Inflammatory macrophage treated with lipopolysaccharide for 4 hours (primary cell): ENCODE results near the gene CHCHD3.

Experiments used
- DNase-seq: peaks from one replicate; pipeline ENCODE4 v3.0.0-alpha.2; 2020

Gene CHCHD3

DNA sequence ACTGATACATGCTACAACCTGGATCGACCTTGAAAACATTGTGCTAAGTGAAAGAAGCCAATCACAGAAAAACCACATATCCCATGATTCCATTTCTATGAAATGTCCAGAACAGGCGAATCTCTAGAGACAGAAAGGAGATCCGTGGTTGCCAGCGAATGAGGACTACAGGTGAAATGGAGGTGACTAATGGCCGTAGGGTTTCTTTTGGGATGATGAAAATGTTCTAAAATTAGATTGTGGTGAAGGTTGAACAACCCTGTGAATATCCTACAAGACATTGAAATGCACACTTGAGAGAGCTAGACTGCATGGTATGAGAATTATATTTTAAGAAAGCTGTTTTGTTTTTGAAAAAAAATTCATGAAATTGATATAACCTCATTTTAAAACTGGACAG lies 317.1 kb downstream of the CHCHD3 start:
- DNase-seq, result no peak

DNA sequence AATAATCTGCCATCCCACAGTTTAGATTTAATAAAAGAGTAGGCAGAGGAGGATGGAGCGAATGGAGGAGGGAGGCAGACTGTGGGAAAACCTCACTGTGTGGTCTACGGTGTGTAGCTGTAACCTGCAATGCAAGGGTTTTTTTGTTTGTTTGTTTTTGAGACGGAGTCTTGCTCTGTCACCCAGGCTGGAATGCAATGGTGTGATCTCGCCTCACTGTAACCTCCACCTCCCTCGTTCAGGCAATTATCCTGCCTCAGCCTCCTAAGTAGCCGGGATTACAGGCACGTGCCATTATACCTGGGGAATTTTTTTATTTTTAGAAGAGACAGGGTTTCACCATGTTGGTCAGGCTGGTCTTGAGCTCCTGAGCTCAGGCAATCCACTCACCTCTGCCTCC lies 321.0 kb downstream of the CHCHD3 start:
- DNase-seq, result no peak

DNA sequence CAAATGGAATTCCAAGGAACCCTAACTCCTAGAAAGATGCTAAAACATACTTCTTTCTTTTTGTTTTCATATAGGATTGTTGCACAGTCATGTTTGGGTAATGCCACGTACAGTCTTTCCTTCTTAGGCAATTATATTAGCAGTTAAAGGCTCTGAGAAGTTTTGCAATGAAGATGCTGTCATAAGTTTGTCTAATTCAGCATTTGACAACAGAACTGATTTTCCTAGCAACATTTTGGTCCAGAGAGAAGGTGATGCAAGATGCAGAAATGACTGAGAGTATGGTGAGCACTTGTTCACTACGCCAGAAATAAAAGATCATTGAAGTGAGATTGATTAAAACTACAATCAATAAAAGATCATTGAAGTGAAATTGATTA lies 321.7 kb downstream of the CHCHD3 start:
- DNase-seq, result peak; percentile 57

DNA sequence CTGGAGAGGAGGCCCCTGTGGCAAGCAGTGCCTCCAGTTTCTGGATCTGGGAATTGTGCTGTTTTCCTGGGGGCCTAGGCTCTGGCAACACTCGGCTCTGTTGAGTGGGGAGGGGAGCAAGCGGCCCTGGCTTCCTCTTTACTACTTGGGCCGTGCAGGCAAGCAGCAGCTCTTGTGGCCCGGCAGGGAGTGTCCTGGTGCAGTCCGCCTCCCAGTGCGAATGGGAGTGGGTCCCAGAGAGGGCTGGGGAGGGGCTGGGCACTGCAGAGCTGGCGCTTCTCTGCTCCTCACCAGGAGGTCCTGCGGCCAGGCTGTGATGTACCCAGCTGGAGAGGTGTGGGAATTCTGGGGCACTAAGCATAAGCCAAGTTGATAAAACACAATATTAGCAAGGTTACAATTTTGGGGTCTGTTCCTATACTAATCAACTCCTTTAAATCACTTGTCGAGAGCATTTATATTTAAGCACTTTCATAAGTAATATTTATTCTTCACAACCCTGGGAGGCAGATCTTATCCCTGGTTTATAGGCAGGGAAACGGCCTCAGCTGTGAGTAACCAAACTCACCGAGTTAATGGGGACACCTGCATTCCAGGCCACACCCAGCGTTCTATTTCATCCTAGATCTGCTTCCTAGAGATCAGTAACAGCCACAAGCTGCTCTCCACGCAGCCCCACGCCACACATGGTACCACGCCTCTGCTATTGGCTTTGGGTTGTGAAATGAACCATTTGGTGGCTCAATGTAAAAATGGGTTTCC lies 322.2 kb downstream of the CHCHD3 start:
- no peak for DNase-seq

DNA sequence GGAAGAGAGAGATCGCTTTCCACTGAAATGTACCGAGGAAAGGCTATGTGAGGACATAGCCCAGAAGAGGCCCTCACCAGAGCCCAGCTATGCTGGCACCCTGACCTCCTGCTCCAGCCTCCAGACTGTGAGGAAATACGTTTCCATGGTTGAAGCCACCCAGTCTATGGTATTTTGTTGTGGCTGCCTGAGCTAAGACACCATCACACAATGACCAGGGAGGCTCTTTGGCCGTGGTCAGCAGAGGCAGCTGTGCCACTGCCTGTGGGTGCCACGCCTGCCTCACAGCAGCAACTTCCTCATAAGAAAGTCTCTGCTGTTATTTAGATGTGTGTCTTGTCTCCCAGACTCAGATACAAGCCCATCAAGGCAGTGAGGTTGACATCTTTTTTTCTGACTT lies 322.9 kb downstream of the CHCHD3 start:
- DNase-seq, result peak; percentile 1

DNA sequence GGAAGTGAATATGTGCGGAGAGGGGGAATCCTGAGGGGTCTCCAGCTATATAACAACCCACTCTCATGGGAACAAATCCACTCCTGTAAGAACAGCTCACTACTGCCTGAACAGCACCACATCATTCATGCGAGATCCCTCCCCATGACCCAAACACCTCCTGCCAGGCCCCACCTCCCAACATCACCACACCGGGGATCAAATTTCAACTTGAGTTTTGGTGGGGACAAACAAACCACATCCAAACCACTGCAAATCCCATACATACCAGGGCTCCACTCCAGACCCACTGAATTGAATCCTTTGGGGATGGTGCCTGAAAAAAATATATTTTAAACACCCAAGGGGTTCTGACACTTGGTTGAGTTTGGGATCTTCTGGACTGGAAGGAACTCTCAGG lies 324.1 kb downstream of the CHCHD3 start:
- no peak for DNase-seq

DNA sequence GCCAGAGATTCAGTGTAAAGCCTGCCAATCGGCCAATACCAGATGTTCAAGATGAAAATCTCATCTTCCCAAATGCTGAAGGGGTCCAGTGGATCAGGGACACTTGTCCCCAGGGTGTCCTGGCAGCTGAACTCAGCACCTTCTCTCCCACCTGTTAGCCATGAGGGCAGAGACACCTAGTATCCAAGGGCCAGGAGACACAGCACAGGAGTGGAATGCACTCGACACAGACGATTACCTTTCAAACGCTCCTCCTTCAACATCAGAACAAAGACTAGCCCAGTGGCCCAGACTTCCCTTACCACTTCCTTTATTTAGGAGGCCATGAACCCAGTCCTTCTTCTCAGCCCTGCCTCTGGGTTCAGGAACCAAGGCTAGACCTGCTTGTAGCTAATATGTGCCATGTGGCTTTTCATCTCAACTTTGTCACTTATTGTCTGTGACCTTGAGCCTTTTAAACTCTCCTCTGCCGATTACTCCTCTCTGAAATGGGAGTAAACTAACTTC lies 325.4 kb downstream of the CHCHD3 start:
- DNase-seq, result no peak

DNA sequence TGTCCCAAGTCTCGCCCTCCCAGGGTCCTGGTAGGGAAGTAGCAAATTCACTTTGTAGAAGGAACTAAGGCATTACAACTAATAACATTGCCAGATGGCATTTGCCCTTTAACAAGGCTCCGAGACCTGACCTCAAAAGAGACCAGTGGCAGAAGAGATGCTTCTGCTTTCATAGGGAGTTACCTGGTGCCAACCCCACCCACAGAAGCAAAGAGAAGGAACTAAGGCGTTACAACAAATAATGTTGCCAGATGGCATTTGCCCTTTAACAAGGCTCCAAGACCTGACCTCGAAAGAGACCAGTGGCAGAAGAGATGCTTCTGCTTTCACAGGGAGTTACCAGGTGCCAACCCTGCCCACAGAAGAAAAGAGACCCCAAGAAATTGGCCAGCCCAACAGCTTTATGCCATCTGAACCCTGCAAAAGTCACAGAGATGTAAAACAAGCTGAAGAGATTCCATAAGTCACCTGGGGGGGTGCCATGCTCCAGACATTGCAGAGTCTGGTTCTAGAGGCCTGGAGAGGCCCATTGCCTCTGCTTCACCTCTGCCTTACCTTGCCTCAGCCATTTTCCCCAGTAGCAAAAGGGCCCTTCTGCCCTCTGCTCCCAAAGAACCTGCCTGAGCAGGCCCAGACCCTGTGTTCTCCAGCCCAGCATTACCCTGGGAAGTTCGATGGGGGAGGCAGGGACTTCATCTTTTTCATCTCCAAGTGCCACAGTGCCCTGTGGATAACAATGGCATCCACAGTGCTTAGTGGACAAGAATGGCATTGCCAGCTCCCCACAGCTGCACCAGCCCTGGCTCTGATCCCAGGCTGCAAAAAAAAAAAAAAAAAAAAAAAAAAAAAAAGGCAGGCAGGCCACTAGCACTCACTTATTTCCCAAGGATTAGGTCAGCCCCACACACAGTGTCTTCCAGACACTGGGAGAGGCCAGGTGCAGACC lies 326.1 kb downstream of the CHCHD3 start:
- DNase-seq, result no peak

DNA sequence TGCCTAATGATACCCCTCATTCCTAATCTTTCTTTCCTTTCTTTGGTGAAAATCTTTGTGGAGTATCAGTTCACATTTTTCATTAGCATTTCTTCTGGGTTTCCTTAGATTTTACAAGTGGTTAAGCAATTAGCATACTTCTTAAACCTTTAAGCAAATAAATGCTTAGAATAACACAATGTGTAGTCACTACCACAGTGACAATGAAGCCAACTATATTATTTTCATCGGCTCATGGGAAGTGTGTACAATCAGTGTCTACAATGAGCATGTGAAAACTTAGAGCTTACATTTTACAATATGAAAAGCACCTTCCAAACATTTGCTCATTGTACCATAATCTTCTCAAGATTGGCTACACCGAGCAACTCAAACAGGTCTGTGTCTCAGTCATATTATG lies 329.5 kb downstream of the CHCHD3 start:
- DNase-seq, result no peak

DNA sequence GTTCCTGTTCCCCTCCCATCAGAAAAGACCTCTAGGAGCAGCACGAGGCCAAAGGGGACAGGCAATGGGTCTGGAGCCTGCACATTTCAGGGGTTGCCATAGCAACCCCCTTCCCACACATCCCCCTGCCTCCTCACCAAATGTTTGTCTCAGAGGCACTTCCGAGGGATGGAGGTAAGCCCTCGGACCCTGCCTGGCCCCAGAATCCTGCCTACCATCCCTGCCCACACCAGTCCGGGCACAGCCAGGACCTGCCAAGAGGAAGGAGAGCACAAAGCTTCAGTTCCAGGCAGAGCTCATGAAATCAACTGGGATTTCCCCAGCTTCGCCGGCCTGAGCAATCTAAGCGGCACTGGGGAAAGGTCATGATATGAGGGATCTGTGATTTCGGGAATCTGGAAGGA lies 330.6 kb downstream of the CHCHD3 start:
- no peak for DNase-seq

DNA sequence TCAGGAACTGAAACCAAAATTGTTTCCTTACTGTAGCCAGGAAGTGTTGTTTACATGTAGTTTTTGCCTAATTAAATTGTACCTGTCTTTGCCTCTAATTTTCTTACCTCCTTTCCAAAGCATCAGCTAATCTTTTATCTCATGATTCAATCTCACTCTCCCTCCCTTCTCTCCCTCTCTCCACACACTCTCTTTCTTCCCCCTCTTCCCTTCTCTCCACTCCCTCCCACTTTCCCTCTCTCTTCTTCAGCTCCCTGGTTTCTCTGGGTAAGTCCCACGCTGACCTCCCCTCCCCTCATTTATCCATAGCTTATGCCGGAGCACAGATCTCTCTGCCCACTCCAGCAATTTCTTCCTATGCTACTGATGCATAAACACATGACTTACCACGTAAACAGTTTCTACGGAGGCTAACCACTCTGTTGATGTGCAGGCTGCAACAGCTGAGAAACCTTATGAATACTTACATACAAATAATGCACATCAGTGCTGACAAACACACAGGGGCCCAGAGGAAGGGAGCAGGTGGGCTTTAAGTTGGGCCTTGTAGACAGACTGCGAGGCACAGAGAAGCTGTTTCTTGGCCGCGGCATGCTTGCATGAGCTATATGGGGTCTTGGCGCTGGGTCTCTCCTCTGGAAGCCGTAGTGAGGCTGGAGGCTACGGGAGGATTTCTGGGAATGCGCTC lies 331.2 kb downstream of the CHCHD3 start:
- no peak for DNase-seq

DNA sequence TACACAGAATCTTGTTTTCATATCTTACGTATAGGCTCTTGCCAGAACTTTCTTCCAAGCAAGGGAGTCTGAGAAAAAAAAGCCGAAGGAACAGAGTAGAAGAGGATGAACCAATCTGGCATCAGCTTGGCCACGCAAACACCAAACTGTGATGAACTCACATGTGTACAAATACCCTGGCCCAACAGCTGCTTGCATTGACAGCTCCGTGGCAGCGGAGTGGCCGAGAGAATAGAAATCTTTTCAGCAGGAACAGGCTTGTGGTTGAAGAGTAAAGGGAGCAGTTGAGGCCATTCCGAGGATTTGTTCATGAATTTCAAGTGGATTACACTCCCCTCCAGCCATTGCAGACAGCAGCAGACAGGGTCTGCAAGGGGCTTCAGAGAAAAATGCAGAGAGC lies 331.8 kb downstream of the CHCHD3 start:
- DNase-seq, result no peak

DNA sequence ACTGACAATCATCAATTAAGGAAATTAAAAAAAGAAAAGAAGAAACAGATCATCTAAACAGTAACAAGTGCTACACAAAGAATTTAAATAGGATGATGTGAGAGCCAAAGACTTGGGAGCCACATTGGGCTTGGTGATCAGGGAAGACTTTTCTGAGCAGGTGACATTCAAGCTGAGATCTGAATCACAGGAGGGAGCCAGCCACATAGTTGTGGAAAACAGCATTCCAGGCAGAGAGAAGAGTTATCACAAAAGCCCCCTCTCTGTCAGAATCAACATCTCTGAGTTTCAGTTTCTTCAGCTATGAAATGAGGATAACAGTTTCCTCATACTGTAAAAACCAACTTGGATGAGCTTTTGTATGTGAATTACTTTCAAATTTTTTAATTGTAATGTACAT lies 336.4 kb downstream of the CHCHD3 start:
- no peak for DNase-seq

DNA sequence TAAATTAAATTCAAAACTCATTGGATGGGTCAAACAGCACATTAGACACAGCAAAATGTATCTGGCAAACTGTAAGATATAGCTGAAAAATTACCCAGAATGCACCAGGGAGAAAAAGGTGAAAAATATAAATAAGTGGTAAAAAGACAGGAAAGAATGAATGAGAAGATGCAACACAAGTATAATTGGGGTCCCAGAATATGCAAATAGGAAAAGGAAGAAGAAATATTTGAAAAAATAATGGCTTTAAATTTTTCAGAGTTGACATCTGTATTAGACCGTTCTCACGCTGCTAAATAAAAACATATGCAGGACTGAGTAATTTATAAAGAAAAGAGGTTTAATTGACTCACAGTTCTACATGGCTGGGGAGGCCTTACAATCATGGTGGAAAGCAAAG lies 337.9 kb downstream of the CHCHD3 start:
- no peak for DNase-seq

DNA sequence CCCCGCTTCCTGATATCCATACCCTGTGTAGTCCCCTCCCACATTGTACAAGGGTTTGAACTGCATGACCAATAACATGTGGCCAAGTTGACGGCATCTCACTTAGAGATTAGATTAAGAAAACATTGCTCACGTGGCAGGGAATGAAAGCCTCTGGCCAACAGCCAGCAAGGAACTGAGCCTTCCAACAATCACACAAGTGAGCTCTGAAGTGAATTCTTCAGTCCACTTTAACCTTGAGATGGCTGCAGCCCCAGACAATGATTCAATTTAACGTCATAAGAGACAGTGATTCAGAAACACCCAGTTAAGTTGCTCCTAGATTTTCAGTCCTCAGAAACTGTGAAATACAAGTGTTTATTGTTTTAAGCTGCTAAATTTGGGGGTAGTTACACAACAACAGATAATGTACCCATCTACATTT lies 339.7 kb downstream of the CHCHD3 start:
- no peak for DNase-seq

DNA sequence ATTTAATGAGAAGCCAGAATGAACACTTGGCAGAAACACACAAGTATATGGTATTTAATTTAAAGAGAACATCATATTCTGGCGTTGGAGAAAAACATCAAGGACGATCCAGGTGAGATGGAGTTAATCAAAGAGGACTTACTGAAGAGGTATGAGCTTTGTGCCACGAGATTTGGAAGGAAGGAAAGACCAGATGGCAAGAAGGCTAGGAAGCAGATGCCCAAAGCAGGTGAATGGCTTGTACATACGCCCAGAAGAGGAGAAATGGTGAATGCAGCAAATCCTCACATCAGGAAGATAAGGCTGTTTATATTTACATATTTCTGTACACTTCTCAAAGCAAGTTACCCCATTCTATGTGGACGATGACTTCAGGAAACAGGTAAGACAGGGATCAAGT lies 341.7 kb downstream of the CHCHD3 start:
- no peak for DNase-seq

DNA sequence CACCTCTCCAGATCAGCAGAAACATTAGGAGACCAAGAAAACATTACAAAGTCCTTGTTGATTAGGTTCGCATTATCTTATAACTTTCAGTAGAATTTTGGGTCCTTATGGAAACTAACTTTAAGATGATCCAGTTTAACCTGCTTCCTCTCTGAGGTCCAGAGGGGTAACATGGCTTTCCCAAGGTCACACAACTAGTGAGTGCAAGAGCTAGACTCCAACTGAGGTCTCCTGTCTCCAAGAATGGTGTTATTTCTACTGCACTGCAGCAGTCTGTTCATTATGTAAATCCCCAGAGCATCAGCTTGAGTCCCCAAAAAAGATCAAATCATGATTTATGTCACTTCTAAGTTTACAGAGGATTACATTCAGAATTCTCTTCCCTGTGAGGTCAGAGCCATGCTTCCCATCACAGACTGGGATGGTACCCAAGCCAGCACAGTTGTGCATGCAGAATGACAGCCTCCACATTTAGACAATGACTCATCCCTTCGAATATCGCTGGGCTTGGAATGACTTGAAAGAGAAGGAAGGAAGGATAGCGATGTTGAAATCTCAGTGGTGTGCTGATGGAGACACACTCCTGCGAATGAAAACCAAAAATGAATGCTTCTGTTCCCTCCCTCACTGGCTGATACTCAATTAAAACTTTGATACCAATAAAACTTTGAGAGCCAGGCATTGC lies 342.5 kb downstream of the CHCHD3 start:
- DNase-seq, result peak; percentile 18

DNA sequence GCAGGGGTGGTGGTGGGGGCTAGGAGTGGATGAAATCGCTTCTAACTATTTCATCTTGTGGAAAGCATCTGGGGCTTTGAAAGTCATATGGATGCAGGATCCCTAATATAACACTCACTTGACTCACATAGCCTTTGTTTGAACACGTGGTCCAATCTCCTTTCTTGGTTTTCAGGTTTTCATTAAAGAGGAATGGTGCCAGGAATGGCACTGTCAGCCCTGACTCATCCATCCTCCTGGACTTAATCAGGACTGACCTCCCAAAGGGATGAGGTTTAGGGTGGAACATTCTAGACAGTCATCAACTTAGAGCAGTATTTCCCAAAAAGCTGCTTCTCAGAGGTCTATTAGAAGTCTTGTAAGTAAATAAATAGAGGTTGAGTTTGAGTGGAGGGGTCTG lies 343.6 kb downstream of the CHCHD3 start:
- DNase-seq, result no peak

DNA sequence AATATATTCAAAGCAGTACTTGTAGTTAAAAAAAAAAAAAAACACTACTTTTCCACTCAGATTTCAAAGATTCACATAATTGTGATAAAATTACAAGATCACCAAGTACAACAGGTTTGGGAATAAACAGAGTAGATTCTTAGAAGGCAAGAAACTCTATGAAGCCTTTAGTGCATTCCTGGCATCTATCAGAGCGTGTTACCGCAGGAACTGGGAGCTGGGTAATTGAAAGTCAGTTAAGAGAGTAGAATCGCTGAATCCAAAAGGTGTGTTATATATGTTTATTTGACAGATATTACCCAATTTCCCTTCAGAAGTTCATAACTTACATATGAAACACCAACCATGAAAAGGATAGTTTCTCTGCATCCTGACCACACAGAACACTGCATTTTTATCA lies 346.4 kb downstream of the CHCHD3 start:
- DNase-seq, result no peak
